ENCODE results near the gene ATF6.

ATF6 gene

GRCh38 chr1:161943737-161944136, 177.6 kb downstream of the ATF6 start:
- no peak overlapping the region for H3K4me3 ChIP-seq (ENCODE audit: low read depth, low read length)
- no peak for TF ChIP-seq CTCF (IDR thresholded peaks at IDR 0.05; ENCODE audit: borderline replicate concordance, insufficient read depth, low read depth, low read length)

GRCh38 chr1:161944381-161944780, 178.3 kb downstream of the ATF6 start:
- H3K4me3 ChIP-seq (ENCODE audit: low read depth, low read length) = no peak overlapping the region
- no peak for TF ChIP-seq CTCF (IDR thresholded peaks at IDR 0.05; ENCODE audit: borderline replicate concordance, insufficient read depth, low read depth, low read length)

- no peak overlapping the region for H3K4me3 ChIP-seq (ENCODE audit: low read depth, low read length)
- no peak for TF ChIP-seq CTCF (IDR thresholded peaks at IDR 0.05; ENCODE audit: borderline replicate concordance, insufficient read depth, low read depth, low read length)
Observed at GRCh38 chr1:161945306-161946060, 179.4 kb downstream of the ATF6 start.

GRCh38 chr1:161946071-161946987, 180.2 kb downstream of the ATF6 start:
- H3K4me3 ChIP-seq (ENCODE audit: low read depth, low read length) = no peak overlapping the region
- TF ChIP-seq CTCF (IDR thresholded peaks at IDR 0.05; ENCODE audit: borderline replicate concordance, insufficient read depth, low read depth, low read length) = no peak

- TF ChIP-seq CTCF (IDR thresholded peaks at IDR 0.05; ENCODE audit: borderline replicate concordance, insufficient read depth, low read depth, low read length) = no peak
- no peak overlapping the region for H3K4me3 ChIP-seq (ENCODE audit: low read depth, low read length)
Observed at GRCh38 chr1:161948435-161948834, 182.3 kb downstream of the ATF6 start.

DNA sequence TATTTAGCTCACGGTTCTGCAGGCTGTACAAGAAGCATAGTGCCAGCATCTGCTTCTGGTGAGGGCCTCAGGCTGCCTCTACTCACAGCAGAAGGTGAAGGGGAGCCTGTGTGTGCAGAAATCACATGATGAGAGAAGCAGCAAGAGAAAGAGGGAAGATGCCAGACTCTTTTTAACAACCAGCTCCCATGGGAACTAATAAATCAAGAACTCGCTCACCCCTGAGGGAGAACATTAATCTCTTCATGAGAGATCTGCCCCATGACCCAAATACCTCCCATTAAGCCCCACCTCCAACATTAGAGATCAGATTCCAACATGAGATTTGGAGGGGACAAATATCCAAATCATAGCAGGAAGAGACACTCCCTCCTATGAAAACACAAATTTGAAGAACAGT, 183.4 kb downstream of the ATF6 start:
- TF ChIP-seq CTCF (IDR thresholded peaks at IDR 0.05; ENCODE audit: borderline replicate concordance, insufficient read depth, low read depth, low read length) = no peak

More for the DNA sequence above, 183.4 kb downstream of the ATF6 start:
- H3K4me3 ChIP-seq (ENCODE audit: low read depth, low read length) = no peak overlapping the region
